HAP-1 (cell line): ENCODE results near the gene BOK.
A peak's percentile ranks its signal among the peaks of the same experiment; 100 is the strongest.

Experiments
- DNase-seq, 2 experiments: peaks; one replicate each; pipeline ENCODE4 v3.0.0-alpha.2; 2016 to 2020; ENCODE audit warnings: low spot score in 2 of 2
- H3K27me3 ChIP-seq: fragments of 250-450 bp; sonication (Bioruptor Pico); 2 replicates; pipeline ENCODE4 v1.5.1; 2020; ENCODE audit warnings: low read depth, mild to moderate bottlenecking, moderate library complexity
- H3K36me3 ChIP-seq: fragments of 250-450 bp; sonication (Bioruptor Pico); replicated peaks from 2 replicates; pipeline ENCODE4 v1.5.1; 2020; ENCODE audit warnings: mild to moderate bottlenecking
- H3K4me1 ChIP-seq: fragments of 250-450 bp; sonication (Bioruptor Pico); 2 replicates; pipeline ENCODE4 v1.5.1; 2020; ENCODE audit warnings: mild to moderate bottlenecking
- H3K4me3 ChIP-seq: fragments of 250-450 bp; sonication (Bioruptor Pico); 2 replicates; pipeline ENCODE4 v1.5.1; 2020; ENCODE audit warnings: mild to moderate bottlenecking, moderate library complexity
- H3K9me3 ChIP-seq: fragments of 250-450 bp; sonication (Bioruptor Pico); 2 replicates; pipeline ENCODE4 v1.5.1; 2020; ENCODE audit warnings: mild to moderate bottlenecking, moderate library complexity
- in situ Hi-C: fragments of 300-500 bp; cut with MboI; formaldehyde crosslinking; loops from 3 replicates; pipeline ENCODE4 v1.14.3; 2020; ENCODE audit warnings: low sequenced_read_pairs, inconsistent platforms, mixed read lengths

BOK gene

GRCh38 chr2:241545523-241546473 is 12.7 kb upstream of the BOK start:
- H3K27me3 ChIP-seq, result no peaks in the 10 kb centered on the region
- no peaks in the 10 kb centered on the region for H3K9me3 ChIP-seq
- DNase-seq, result no peak
- in situ Hi-C loops, result no loop called here
- no peaks in the 10 kb centered on the region for H3K36me3 ChIP-seq
- peaks cover 4% of the 10 kb centered on the region for H3K4me1 ChIP-seq
- H3K4me3 ChIP-seq, result no peak overlapping the region

- Histone ChIP-seq H3K27me3 (no peaks in the 10 kb centered on the region), H3K9me3 (no peaks in the 10 kb centered on the region), H3K36me3 (no peaks in the 10 kb centered on the region), H3K4me3 (no peak overlapping the region), H3K4me1 (peaks cover 3% of the 10 kb centered on the region; the same call in 1 of the 2 replicates)
- in situ Hi-C loops, result no loop called here
- DNase-seq, result peak; percentile 39 to 66
Measured at GRCh38 chr2:241546771-241547498, 11.6 kb upstream of the BOK start.

GRCh38 chr2:241547781-241548450 is 10.6 kb upstream of the BOK start:
- no peaks in the 10 kb centered on the region for H3K27me3 ChIP-seq
- H3K4me3 ChIP-seq, result no peak overlapping the region
- H3K9me3 ChIP-seq, result no peaks in the 10 kb centered on the region
- no peaks in the 10 kb centered on the region for H3K36me3 ChIP-seq
- H3K4me1 ChIP-seq, result peaks cover 3% of the 10 kb centered on the region; the same call in 1 of the 2 replicates
- DNase-seq, result no peak
- in situ Hi-C loops, result no loop called here

GRCh38 chr2:241548451-241548835 is 10.1 kb upstream of the BOK start:
- in situ Hi-C loops, result no loop called here
- Histone ChIP-seq H3K36me3 (no peaks in the 10 kb centered on the region), H3K4me1 (peaks cover 3% of the 10 kb centered on the region; the same call in 1 of the 2 replicates), H3K27me3 (no peaks in the 10 kb centered on the region), H3K9me3 (no peaks in the 10 kb centered on the region), H3K4me3 (no peak overlapping the region)
- DNase-seq, result no peak

DNA sequence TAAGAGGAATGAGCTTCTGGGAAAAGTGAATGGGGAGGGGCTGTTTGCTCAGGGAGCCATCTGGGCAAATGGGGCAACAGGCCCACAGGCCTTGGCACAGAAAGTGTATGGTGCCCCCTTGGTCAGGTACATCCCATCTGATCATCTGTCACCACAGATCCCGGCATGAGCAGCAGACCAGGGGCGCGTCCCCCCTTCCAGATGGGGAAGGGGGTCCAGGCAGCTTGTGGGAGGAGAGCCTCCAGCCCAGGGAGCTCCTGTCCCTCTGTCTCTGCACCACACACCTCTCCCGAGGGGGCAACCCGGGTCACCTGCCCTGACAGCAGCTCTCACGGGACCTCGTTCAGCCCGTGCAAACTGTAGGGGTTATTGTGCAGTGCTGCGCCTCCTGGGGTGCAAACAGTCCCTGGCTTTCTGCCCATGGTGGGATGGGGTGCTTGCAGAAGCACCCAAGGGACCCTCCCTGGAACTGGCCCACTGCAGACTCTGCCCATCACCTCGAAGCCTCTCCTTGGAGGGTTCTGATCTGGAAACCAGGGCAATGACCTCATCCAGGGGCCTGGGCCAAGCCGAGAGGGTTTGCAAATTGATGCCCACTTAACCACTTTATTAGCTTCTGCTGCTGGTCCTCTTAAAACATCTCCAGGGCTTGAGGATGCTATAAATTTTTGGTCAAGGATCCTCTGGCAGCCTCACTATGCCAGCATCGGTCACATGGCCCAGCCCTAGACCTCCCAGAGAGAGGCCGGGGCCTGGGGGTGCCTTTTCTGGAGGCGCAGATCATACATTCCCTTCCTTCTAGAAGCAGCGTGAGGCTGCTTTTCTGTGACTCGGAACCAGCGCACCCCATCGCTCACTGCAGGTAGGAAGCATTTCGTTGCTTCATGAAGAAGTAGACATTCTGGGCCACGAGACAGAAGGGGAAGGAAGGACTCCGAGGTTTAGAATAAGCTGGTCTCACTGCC is 7.6 kb upstream of the BOK start:
- no peaks in the 10 kb centered on the region for H3K9me3 ChIP-seq
- no peaks in the 10 kb centered on the region for H3K27me3 ChIP-seq
- no peak overlapping the region for H3K4me3 ChIP-seq
- peaks cover 3% of the 10 kb centered on the region; the same call in 1 of the 2 replicates for H3K4me1 ChIP-seq
- in situ Hi-C loops, result no loop called here
- DNase-seq, result no peak
- no peaks in the 10 kb centered on the region for H3K36me3 ChIP-seq

DNA sequence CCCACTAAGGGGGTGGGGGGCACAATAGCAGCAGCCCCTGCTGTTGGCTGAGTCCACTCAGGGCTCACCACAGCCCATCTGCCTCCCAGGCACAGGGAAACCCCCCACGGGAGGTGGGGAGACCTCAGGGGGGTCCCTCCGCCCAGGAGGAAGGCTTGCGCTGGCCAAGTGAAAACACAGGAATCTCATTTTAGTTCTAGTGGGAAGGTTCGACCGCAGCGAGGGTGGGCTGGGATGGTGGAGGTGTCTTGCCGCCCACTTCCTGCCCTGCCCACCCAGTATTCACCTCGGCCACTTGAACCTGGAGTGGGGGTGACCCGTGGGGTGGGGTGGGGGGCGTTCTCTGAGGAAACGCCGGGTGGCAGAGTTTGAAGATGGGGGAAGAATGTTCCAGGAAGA is 6.9 kb upstream of the BOK start:
- H3K27me3 ChIP-seq, result no peaks in the 10 kb centered on the region
- in situ Hi-C loops, result no loop called here
- H3K9me3 ChIP-seq, result no peaks in the 10 kb centered on the region
- H3K4me3 ChIP-seq, result no peak overlapping the region
- no peak for DNase-seq
- H3K36me3 ChIP-seq, result no peaks in the 10 kb centered on the region
- peaks cover 3% of the 10 kb centered on the region; the same call in 1 of the 2 replicates for H3K4me1 ChIP-seq

DNA sequence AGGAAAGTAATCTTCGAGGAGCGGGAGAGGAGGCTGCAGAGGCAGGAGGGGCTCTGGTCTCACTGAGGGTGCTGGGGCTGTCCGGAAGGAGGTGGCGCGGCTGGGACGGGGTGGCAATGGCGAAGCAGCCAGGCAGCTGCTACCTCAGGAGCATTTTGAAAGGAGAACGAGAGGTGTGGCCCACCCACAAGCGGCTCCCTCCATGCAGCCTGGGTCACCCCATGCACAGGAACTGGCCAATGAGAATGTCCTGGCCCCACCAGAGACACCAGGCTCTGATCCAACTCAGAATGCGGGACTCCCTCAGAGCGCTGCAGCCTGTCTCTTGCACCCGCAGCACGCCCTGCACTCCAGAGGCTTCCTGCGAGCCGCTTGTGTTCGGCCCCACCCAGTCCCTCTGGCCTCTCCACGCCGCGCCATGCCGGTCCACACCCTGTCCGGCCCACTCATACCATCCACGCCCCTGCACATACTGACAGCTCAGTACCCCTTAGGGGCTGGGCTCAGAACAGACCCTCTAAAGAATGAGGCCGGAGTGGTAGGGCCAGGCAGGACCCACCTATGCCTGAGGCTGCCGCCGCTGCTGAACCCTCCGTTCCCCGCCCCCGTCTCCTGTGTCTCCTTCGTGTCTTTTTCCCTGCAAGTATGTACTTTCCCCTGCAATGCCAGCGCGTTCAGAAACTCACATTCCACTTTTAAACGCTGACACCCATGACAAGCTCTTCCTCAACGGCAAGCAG is 6.4 kb upstream of the BOK start:
- H3K4me1 ChIP-seq, result no peaks in the 10 kb centered on the region; the same call in 1 of the 2 replicates
- DNase-seq, result no peak
- in situ Hi-C loops, result no loop called here
- H3K36me3 ChIP-seq, result no peaks in the 10 kb centered on the region
- no peak overlapping the region for H3K4me3 ChIP-seq
- H3K27me3 ChIP-seq, result no peaks in the 10 kb centered on the region
- no peaks in the 10 kb centered on the region for H3K9me3 ChIP-seq

DNA sequence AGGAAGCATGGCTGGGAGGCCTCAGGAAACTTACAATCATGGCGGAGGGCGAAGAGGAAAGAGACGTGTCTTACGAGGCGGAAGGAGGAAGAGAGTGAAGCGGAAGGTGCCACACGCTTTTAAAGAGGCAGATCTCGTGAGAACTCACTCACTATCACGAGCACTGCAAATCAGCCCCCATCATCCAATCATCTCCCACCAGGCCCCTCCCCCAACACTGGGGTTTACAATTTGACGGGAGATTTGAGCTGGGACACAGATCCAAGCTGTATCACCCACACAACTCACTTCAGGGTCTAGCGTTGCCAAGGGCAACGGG is 5.1 kb upstream of the BOK start:
- DNase-seq, result no peak
- in situ Hi-C loops, result no loop called here
- Histone ChIP-seq H3K4me3 (no peak overlapping the region), H3K27me3 (no peaks in the 10 kb centered on the region), H3K36me3 (no peaks in the 10 kb centered on the region), H3K9me3 (no peaks in the 10 kb centered on the region; the same call in 1 of the 2 replicates), H3K4me1 (no peaks in the 10 kb centered on the region)

DNA sequence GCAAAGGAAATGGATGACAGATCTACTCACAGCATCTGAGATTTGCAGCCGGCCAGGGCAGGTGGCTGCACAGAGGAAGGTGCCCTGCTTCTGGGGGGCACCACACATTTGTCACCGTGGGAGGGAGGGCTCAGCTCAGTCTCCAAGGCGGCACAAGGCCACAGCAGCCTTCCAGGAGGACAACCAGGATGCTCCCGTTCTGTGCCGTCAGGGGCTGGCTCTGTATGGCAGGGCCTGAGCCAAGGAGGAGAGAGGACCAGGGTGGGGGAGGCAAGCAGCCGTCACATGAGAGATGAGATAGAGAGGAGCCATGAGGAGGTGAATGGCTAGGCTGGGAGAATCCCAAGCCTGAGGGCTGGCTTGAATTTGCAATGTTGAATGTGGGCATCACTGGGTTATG is 4.6 kb upstream of the BOK start:
- no peaks in the 10 kb centered on the region for H3K4me1 ChIP-seq
- H3K9me3 ChIP-seq, result no peaks in the 10 kb centered on the region; the same call in 1 of the 2 replicates
- H3K36me3 ChIP-seq, result no peaks in the 10 kb centered on the region
- no peaks in the 10 kb centered on the region for H3K27me3 ChIP-seq
- in situ Hi-C loops, result no loop called here
- DNase-seq, result no peak
- H3K4me3 ChIP-seq, result no peak overlapping the region

DNA sequence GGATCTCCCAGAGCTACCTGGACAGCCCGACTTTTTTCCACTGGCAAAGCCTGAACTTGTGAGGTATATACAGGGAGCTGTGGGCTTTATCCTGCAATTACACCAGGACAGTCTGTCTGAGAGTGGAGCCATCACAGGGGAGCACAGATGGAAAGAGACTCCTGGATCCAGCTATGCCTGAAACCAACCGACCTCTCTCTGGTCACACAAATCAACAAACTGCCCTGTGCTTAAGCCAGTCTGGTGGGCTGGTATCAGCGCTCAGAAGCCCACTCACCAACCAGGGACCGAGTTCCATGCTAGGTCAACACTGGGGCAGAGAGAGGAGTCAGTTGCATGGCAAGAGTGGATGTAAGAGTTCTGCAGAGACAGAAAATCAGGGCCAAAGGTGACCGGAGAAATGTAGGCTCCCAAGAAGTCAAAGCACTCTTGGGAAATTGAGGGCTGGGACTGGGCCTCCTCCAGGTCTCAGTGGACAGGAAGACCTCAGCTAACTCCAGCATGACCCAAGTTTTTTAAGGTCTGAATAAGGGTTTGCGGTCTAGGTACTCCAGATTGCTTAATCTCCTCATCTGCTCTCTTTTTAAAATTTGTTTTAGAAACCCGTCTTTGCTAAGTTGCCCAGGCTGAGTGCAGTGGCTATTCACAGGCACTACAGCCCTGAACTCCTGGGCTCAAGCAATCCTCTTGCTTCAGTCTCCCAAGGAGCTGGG is 3.8 kb upstream of the BOK start:
- H3K9me3 ChIP-seq, result no peaks in the 10 kb centered on the region; the same call in 1 of the 2 replicates
- no peak overlapping the region for H3K4me3 ChIP-seq
- in situ Hi-C loops, result no loop called here
- H3K4me1 ChIP-seq, result peaks cover 3% of the 10 kb centered on the region; the same call in 1 of the 2 replicates
- no peak for DNase-seq
- no peaks in the 10 kb centered on the region for H3K36me3 ChIP-seq
- H3K27me3 ChIP-seq, result no peaks in the 10 kb centered on the region

- DNase-seq, result no peak
- peaks cover 3% of the 10 kb centered on the region; the same call in 1 of the 2 replicates for H3K4me1 ChIP-seq
- no peaks in the 10 kb centered on the region for H3K27me3 ChIP-seq
- H3K9me3 ChIP-seq, result no peaks in the 10 kb centered on the region; the same call in 1 of the 2 replicates
- in situ Hi-C loops, result no loop called here
- H3K36me3 ChIP-seq, result no peaks in the 10 kb centered on the region
- no peak overlapping the region for H3K4me3 ChIP-seq
Measured at GRCh38 chr2:241555711-241556110, 2.8 kb upstream of the BOK start.

- Histone ChIP-seq H3K27me3 (no peaks in the 10 kb centered on the region), H3K4me3 (no peak overlapping the region), H3K9me3 (no peaks in the 10 kb centered on the region; the same call in 1 of the 2 replicates), H3K36me3 (no peaks in the 10 kb centered on the region), H3K4me1 (peaks cover 3% of the 10 kb centered on the region; the same call in 1 of the 2 replicates)
- in situ Hi-C loops, result no loop called here
- no peak for DNase-seq
Measured at GRCh38 chr2:241556746-241557145, 1.8 kb upstream of the BOK start.
